Panc1 (cell line): ENCODE measurements around the gene HOMER2. TPM values are rescaled to one million over a fixed set of nuclear protein-coding genes. Genes with fewer than 3 reads are reported as not detected.
"Not testable (repeated sequence)": the region's sequence is repeated elsewhere in the genome, so short reads cannot be mapped to it uniquely, and the experiment has no call there.

ENCODE experiments used
- ATAC-seq: fragments of 200-7000 bp; cut with Tn5 transposase; 2 replicates; pipeline ENCODE4 v1.9.1; 2020; ENCODE audit warnings: mild to moderate bottlenecking, moderate library complexity
- BruUV-seq: library from RNA; stranded (reverse); fragments of 400-500 nt; replicated peaks from 2 replicates; lab custom pipeline; 2021; lab: Mats Ljungman, UMichigan
- CTCF ChIA-PET: fragments of 300-600 bp; sonication (Branson Sonifier 250); formaldehyde crosslinking; loops from one replicate; lab custom pipeline; 2022; ENCODE audit warnings: antibody characterized with exemption; lab: Charles Lee
- POLR2A ChIA-PET: fragments of 300-600 bp; sonication (Branson Sonifier 250); formaldehyde crosslinking; loops from one replicate; lab custom pipeline; 2022; ENCODE audit warnings: antibody characterized with exemption; lab: Charles Lee
- DNase-seq: peaks from one replicate; pipeline ENCODE4 v3.0.0-alpha.2; 2010; ENCODE audit warnings: low read depth, low spot score
- H3K27ac ChIP-seq: 2 replicates; pipeline ENCODE4 v1.5.1; 2011; ENCODE audit warnings: mild to moderate bottlenecking, low read length, inconsistent platforms
- H3K27me3 ChIP-seq: fragments of 200-500 bp; sonication (Bioruptor generic); 2 replicates; pipeline ENCODE4 v1.6.0; 2014; ENCODE audit warnings: low read length, inconsistent platforms; ENCODE audit not compliant: control insufficient read depth, insufficient read depth
- H3K36me3 ChIP-seq: fragments of 200-500 bp; sonication (Bioruptor generic); 2 replicates; pipeline ENCODE4 v1.5.1; 2014; ENCODE audit warnings: inconsistent platforms, mild to moderate bottlenecking, low read length, moderate library complexity; ENCODE audit not compliant: control insufficient read depth, insufficient read depth
- H3K4me1 ChIP-seq: 2 replicates; pipeline ENCODE4 v1.5.1; 2011; ENCODE audit warnings: inconsistent platforms, mild to moderate bottlenecking, low read length, moderate library complexity; ENCODE audit not compliant: control insufficient read depth, insufficient read depth
- H3K4me3 ChIP-seq, 2 experiments: 2 replicates each; pipeline ENCODE4 v1.5.1; 2011 to 2012; ENCODE audit warnings: low read depth in 2 of 2, low read length in 2 of 2, mild to moderate bottlenecking in 2 of 2, inconsistent platforms in 1 of 2, moderate library complexity in 1 of 2
- H3K9me3 ChIP-seq: fragments of 200-500 bp; sonication (Bioruptor generic); 2 replicates; pipeline ENCODE4 v1.5.1; 2014; ENCODE audit warnings: low read depth, mild to moderate bottlenecking, inconsistent platforms, low read length, moderate library complexity; ENCODE audit not compliant: control insufficient read depth, insufficient read depth
- POLR2AphosphoS5 ChIP-seq: IDR thresholded peaks from 2 replicates; pipeline ENCODE4 v1.6.1; 2012; ENCODE audit warnings: mild to moderate bottlenecking, low read depth, low read length, moderate library complexity
- SIN3A ChIP-seq: IDR thresholded peaks from 2 replicates; pipeline ENCODE4 v1.6.1; 2012; ENCODE audit warnings: low read depth, mild to moderate bottlenecking, low read length, moderate library complexity, borderline replicate concordance; ENCODE audit not compliant: insufficient read depth
- TCF7L2 ChIP-seq: IDR thresholded peaks from 2 replicates; pipeline ENCODE4 v1.6.1; 2011; ENCODE audit warnings: mild to moderate bottlenecking, low read depth, low read length, inconsistent platforms
- in situ Hi-C: cut with HindIII; loops from 2 replicates; pipeline ENCODE4 v1.10.0; 2016; ENCODE audit warnings: low sequenced_read_pairs, low pct_unique_long_range_greater_than_20kb
- intact Hi-C: fragments of 100-400 bp; cut with micrococcal nuclease; formaldehyde crosslinking; loops from one replicate; pipeline ENCODE4 v1.10.0; 2022; ENCODE audit not compliant: unreplicated experiment
- total RNA-seq: library from RNA; stranded (reverse); gene quantifications from one replicate; pipeline ENCODE4 v1.2.1, GENCODE V29; 2021; ENCODE audit not compliant: unreplicated experiment
- TF ChIP-seq, protein P1 (sequence below), 2 experiments: IDR thresholded peaks; 2 replicates each; pipeline ENCODE4 v1.6.1; 2011 to 2012; ENCODE audit warnings: low read depth in 2 of 2, control low read depth in 1 of 2, low read length in 1 of 2, mild to moderate bottlenecking in 1 of 2, moderate library complexity in 1 of 2; ENCODE audit not compliant: insufficient read depth in 1 of 2
- TF ChIP-seq, protein P2 (sequence below): fragments of 450-650 bp; IDR thresholded peaks from 2 replicates; pipeline ENCODE4 v1.5.1; 2017; ENCODE audit warnings: mild to moderate bottlenecking

The HOMER2 gene
- total RNA-seq, 1 experiment from 2014 or later, result 35.9 TPM

DNA sequence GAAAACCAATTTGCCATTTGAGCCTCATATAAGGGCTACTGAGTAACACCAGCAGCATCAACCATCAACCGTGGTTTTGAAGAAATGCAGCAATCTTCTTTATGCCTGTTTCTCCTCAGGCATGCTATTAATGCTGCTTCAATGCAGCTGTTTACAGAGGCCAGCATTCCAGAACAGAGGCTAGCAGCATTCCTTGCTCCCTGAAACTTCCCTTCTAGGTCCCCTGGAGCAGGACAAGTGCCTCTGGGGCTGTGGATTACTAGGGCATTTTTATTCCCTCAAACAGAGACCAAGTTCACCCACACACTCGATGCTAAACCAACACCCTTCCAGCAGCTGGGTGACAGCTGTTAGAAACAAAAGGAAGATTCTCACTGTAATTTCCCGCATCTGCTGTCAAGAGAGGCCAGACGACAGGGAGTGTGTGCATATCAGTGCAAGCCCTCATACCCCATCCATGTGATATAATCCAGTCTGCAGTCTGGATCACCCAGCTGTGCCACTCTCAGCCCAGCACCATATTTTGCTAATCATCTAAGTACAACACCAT is 57.5 kb downstream of the HOMER2 start:
- ATAC-seq, result peak; percentile 46; the same call in 1 of the 2 replicates
- in situ Hi-C loops (no loop called here), intact Hi-C loops (no loop called here)
- no peak overlapping the region for H3K27ac ChIP-seq
- H3K4me3 ChIP-seq, result no peak overlapping the region
- no peaks in the 10 kb centered on the region for H3K36me3 ChIP-seq
- TF ChIP-seq POLR2AphosphoS5, result no peak
- no peak for TF ChIP-seq SIN3A
- TF ChIP-seq, protein P1, sequence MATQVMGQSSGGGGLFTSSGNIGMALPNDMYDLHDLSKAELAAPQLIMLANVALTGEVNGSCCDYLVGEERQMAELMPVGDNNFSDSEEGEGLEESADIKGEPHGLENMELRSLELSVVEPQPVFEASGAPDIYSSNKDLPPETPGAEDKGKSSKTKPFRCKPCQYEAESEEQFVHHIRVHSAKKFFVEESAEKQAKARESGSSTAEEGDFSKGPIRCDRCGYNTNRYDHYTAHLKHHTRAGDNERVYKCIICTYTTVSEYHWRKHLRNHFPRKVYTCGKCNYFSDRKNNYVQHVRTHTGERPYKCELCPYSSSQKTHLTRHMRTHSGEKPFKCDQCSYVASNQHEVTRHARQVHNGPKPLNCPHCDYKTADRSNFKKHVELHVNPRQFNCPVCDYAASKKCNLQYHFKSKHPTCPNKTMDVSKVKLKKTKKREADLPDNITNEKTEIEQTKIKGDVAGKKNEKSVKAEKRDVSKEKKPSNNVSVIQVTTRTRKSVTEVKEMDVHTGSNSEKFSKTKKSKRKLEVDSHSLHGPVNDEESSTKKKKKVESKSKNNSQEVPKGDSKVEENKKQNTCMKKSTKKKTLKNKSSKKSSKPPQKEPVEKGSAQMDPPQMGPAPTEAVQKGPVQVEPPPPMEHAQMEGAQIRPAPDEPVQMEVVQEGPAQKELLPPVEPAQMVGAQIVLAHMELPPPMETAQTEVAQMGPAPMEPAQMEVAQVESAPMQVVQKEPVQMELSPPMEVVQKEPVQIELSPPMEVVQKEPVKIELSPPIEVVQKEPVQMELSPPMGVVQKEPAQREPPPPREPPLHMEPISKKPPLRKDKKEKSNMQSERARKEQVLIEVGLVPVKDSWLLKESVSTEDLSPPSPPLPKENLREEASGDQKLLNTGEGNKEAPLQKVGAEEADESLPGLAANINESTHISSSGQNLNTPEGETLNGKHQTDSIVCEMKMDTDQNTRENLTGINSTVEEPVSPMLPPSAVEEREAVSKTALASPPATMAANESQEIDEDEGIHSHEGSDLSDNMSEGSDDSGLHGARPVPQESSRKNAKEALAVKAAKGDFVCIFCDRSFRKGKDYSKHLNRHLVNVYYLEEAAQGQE (IDR thresholded peaks at IDR 0.05; ENCODE audit: insufficient read depth in 1 of 2, low read depth in 2 of 2, low read length in 1 of 2), result no peak
- no peak for TF ChIP-seq TCF7L2
- TF ChIP-seq, protein P2, sequence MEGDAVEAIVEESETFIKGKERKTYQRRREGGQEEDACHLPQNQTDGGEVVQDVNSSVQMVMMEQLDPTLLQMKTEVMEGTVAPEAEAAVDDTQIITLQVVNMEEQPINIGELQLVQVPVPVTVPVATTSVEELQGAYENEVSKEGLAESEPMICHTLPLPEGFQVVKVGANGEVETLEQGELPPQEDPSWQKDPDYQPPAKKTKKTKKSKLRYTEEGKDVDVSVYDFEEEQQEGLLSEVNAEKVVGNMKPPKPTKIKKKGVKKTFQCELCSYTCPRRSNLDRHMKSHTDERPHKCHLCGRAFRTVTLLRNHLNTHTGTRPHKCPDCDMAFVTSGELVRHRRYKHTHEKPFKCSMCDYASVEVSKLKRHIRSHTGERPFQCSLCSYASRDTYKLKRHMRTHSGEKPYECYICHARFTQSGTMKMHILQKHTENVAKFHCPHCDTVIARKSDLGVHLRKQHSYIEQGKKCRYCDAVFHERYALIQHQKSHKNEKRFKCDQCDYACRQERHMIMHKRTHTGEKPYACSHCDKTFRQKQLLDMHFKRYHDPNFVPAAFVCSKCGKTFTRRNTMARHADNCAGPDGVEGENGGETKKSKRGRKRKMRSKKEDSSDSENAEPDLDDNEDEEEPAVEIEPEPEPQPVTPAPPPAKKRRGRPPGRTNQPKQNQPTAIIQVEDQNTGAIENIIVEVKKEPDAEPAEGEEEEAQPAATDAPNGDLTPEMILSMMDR, result no peak
- POLR2A ChIA-PET, result no interaction called here
- DNase-seq, result no peak
- CTCF ChIA-PET, result no interaction called here
- no TSS peak for BruUV-seq
- H3K27me3 ChIP-seq, result no peaks in the 10 kb centered on the region
- H3K4me1 ChIP-seq, result peaks cover 5% of the 10 kb centered on the region; the same call in 1 of the 2 replicates
- H3K9me3 ChIP-seq, result no peaks in the 10 kb centered on the region

DNA sequence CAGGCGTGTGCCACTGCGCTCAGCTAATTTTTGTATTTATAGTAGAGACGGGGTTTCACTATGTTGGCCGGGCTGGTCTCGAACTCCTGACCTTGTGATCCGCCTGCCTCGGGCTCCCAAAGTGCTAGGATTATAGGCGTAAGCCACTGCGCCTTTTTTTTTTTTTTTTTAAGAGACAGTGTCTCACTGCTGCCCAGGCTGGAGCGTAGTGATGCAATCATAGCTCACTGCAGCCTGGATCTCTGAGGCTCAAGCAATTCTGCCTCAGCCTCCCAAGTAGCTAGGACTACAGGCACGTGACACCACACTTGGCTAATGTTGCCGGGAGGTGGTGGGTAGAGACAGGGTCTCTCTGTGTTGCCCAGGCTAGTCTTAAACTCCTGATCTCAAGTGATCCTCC is 59.0 kb downstream of the HOMER2 start:
- not testable (repeated sequence) for H3K27ac ChIP-seq

DNA sequence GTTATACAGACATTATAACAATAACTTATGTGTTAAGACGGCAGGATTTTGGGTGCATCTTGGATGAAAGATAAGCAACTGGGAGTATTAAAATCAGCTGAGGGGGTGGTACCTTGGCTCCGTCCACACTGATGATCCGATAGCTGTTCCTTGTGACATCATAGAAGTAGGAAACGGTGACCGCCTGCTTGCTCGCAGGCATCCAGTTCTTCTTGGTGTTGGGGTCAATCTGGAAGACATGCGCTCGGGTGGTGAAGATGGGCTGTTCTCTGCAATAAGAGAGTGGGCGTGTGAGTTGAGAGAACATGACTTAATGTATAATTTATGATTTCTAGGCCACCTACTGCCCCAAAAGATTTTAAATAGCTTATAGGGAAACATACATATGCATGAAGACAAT is 59.9 kb downstream of the HOMER2 start:
- no peak for DNase-seq
- H3K27me3 ChIP-seq, result no peaks in the 10 kb centered on the region
- H3K9me3 ChIP-seq, result no peaks in the 10 kb centered on the region
- in situ Hi-C loops, result no loop called here
- BruUV-seq, result no TSS peak
- no peak for TF ChIP-seq SIN3A
- TF ChIP-seq TCF7L2, result no peak
- ChIA-PET CTCF (interaction anchor here (0.6 kb wide), 1 partner anchor 66 kb away, joined by 6 read pairs; no protein-coding TSS in a partner anchor), POLR2A (interaction anchor here (0.6 kb wide), 1 partner anchor 207 kb away, joined by 3 read pairs; no protein-coding TSS in a partner anchor)
- ATAC-seq, result no peak
- H3K27ac ChIP-seq, result no peak overlapping the region
- intact Hi-C loops, result no loop called here
- H3K36me3 ChIP-seq, result no peaks in the 10 kb centered on the region
- H3K4me3 ChIP-seq, result no peak overlapping the region
- peaks cover 5% of the 10 kb centered on the region; the same call in 1 of the 2 replicates for H3K4me1 ChIP-seq

More for the DNA sequence above, 59.0 kb downstream of the HOMER2 start:
- CTCF ChIA-PET, BruUV-seq, H3K9me3 ChIP-seq, H3K4me1 ChIP-seq, ATAC-seq, in situ Hi-C loops, POLR2A ChIA-PET, DNase-seq, H3K4me3 ChIP-seq, H3K36me3 ChIP-seq, H3K27me3 ChIP-seq, intact Hi-C loops: not testable (repeated sequence)
